ENCODE data around the gene IGSF8.

The IGSF8 gene

DNA sequence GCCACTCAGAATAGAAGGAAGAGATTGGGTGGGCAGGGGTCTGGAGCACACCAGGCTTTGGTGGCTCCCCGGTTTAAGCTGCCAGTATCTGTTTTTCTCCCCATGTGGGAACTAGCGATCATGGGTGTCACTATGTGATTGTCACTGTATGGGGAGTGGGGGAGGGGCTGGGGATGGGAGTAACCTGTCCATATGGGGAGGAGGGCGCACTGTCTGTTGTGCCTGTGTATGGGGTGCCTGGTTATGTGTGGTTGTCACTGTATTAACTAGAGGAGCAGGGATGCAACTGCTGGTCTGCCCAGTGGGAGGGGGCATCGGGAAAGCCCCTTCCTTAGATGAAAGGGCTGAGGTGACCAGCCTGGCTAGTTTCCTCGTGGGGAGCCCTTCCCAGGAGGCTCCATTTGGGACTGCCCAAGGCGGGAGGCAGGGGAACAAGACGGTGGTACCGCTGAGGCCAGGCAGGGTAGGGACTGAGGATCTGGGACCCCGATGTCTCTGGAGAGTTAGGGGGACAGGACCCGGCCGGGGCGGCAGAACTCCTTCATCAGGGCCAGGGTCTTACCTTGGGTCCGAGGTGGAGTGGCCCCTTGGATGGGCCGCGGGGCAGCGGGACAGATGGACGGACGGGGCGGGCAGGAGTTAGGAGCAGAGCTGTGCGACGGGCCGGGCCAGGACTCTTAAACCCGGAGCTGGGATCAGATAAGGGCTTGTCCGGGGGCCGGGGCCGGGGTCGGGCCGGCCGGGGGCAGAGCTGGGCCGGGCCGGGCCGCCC lies 28.8 kb downstream of the IGSF8 start, which contains the start of gene KCNJ10:
Gene KCNJ10 (minus strand): TSS at position 701 of the 772 bp plus-strand sequence. CDS start 27,628 bp downstream, outside the sequence.
- DNase-seq, result peak in 19 of 56 donors; percentile 16 to 75 (median 45)

DNA sequence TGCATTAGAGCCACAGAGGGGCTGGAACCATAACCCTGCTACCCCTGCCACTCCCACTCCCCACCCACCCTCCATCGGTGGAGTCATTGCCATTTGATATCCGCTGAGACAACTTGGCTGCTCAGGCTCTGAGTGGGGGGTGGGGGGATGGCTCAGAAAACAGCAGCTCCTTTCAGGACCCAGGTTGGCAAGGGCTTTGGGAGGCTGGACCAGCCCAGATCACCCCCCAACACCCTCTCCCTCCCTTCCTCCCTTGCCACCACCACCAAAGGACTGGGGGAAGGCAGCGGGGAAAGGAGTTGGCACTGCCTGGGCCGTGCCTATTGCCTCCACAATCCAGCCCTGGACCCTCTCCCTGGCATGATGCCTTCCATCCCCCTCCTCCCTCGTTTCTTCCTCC lies 30.2 kb downstream of the IGSF8 start:
- peak in 54 of 56 donors; percentile 34 to 97 (median 87) for DNase-seq

DNA sequence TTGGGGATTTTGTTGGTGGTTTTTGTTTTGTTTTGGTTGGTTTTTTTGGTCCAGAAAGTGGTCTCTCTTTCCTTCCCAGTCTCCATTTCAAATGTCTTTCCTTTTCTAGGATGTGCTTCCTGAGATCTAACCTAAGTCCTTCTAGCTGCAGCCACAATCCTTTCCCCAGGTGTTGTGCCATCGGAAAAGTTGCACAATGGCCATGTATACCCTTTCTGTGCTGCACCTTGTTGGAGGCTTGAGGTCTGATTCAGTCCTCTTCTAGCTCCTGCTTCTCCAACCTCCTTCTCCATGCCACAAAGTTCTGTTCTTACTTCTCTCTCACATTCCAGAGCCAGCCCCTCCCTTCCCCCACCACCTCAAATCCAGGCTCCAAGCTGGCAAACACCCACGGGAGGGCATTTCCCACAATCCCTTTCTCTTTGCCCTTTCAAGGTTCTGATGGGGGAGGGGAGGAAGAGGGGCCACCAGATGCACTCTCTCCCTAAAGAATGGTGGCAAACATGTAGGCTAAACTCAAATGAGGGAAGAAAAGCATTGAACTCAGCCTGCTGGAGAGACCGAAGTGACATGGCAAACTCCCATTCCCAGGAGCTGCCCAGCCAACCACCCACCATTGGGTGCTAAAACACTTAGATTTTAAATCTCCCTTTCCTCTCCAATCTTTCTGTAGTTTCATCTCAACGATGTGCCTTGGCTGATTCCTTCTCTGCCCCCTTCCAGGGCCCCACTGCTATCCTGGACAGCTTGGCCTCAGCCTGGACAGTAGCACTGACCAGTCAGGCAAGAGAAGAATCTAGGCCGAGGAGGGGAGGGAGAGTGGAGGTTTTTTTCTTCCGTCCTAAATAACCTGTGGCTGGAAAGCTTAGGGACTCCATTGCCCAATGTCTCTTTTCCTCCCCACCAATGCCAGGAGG lies 31.3 kb downstream of the IGSF8 start:
- peak in 11 of 56 donors; percentile 17 to 61 (median 46) for DNase-seq

DNA sequence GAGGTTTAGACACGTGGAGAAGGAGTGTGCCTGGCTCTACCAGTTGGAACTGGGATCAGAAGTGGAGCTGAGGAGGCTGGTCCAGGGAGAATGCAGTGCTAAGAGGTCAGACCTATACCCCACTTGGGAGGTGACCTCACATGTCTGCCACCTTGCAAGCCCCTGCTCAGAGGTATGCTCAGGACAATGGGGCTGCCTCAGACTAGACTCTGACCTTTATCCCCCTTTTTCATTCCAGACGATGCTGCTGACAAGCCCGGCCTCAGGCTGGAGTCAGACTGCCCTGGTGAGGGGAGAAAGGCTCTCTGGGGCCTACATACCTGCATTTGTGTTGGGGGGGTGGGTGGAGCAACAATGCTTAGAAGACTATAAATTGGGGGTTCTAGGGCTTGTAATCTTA lies 33.7 kb downstream of the IGSF8 start:
- DNase-seq, result no peak

DNA sequence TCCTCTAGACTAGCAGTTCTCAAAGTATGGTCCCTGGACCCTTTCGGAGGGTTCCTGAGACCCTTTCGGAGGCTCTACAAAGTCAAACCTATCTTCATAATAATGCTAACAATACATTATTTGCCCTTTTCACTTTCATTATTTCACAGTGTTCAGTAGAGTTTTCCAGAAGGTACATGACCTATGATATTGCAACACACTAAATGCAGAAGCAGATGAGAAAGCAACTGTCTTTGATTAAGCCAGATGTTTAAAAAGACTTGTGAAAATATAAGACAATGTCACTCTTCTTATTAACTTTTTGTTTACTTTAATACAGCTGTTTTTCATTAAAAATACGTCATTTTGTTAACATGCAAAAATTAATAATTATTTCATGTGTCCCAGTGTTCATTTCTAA lies 34.3 kb downstream of the IGSF8 start:
- no peak for DNase-seq

DNA sequence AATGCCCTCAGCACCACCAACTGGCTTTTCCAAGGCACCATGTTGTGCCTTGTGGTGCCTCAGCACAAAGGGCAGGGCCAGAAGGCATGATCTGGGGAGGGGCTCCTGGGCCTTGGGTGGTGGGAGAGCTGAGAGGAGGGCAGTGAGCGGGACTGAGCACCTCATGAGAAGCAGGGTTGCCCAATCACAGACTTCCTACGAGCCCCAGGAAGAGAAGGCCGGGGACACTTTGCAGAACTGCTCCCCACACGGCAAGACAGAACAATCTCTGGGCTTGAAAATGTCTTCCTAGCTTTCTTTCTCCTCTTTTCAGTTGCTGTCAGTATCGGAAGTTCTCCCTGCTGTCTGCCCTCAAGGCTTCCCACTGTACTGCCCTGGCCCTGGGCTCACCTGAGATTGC lies 35.2 kb downstream of the IGSF8 start:
- DNase-seq, result peak in 1 of 56 donors; percentile 58

DNA sequence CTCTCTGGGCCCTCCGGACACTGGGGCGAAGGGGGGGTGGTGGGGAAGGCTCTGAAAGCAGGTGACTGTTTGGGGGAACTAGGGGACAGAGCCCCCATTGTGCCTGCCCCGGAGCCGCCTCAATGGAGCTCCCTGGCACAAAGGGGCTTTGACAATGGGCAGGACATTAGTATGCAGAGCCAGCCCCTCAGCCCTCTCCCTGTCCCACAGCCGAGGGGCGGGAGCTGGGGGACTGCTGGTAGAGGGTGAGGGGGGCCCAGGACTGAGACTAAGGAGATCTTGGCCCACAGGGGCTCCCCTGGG lies 36.2 kb downstream of the IGSF8 start:
- peak in 55 of 56 donors; percentile 53 to 99 (median 95) for DNase-seq

DNA sequence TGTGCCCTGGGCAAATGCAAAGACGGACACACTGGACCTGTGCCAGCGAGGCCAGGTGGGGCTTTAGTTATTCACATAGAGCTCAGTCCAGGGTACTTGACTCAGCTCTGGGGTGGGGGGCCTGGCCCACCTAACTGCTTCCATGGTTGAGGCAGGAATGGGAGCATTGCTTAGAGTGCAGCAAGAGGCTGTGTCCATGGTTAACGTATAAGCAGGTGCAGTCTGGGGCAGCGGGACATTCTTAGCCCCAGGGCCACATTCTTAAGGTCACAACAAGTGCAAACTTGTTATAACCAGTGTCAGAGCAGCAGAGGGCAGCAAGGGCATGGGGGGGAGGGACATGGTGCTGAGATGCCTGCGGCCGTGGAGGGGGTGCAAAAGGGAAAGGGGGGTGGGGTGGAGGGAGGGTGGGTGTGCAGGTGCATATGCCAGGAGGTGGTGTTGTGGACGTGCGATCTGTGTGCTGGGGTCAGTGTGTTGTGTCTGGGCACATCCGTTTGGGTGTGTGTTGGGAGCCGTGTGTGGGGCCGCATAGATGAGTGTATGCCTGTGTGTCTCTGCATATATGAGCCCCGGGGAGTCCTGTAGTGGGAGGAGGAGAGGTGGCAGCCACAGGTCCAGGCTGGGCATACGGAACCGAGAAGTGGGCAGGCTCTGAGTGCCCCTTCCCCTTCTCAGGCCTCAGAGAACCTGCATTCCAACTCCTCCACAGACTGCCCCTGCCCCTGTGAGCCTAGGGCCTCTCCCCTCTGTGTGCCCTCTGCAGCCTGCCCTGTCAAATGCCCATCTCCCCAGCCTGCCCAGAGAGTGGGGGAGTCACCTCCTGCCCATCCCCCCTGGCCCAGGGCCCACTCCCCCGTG lies 36.8 kb downstream of the IGSF8 start:
- peak in 36 of 56 donors; percentile 27 to 83 (median 60) for DNase-seq

DNA sequence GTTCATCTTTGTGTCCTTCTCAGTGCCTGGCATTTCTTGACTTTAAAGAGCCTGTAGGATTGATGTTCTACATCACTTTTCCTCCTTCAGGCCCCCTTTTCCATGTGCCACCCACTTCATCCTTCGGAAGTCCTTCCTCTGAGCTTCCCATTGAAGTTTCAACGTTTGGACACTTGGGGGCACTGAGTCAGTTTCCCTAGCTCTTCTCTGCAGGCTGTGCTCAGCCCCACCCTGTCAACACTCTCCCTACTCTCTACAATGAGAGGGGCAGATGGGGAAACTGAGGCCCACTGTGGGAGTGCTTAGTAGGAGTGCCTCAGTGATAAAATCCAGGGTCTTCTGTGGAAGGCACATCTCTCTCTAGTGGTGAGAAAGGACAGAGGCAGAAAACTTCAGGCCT lies 40.3 kb downstream of the IGSF8 start:
- DNase-seq, result peak in 3 of 56 donors; percentile 14 to 27 (median 20)

DNA sequence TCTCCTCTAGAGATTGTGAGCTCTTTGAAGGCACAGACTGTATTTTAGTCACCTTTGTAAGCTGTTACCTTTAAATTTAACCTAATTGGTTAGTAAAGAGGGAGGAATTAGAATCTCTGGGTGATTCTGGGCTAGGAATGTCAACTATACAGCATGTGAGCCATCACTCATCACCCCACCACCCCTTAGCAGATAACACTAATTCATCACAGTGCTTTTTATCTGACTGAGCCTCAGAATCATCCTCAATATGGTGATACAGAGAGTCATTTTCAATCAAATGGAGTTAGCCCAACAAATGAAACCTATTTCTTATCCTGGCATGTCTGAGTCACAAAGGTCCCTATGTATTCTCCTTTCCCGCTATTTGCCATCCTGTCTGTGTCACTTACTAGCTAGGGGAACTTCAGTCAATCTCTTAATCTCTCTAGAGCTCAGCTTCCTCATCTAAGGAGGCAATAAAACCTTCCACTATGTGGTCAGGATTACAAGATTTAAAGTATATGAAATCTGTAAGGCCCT lies 41.7 kb downstream of the IGSF8 start:
- no peak for DNase-seq

DNA sequence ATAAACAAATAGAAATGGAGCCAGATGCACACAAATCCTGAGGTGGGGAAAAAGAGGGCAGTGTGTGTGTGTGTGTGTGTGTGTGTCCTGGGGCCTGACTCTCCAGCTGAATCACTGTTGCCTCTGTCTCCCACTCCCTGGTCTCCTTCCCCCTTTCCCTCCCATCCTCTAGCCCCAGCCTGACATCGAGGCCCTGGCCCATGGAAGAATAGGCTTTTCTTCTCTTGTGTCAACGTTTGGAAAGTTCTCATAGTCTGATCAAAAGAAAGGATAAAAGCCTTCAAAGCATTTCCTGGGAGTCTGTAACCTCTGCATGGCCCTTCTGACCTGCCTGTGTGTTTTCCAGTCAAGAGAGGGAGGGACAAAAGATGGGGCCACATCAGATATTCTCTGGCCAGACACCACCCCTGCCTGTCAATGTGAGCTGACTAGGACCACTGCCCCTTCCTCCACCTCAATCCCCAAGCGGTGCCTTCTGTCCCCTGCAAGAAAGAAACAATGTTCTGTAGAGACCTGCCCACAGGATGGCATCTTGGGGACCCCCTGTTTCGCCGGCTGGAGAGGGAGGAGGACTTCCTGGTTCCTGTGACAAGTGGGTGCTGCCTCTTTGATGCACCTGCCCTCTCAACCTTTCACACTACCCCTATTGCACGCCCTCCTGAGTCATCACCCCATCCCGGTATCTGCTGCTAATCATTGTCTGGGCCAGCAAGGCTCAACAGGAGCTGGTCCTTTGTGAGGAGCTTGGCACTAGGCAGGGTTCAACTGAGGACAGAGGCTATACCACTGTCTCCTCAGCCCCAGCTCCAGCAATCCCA lies 44.7 kb downstream of the IGSF8 start:
- peak in 6 of 56 donors; percentile 15 to 42 (median 26) for DNase-seq

DNA sequence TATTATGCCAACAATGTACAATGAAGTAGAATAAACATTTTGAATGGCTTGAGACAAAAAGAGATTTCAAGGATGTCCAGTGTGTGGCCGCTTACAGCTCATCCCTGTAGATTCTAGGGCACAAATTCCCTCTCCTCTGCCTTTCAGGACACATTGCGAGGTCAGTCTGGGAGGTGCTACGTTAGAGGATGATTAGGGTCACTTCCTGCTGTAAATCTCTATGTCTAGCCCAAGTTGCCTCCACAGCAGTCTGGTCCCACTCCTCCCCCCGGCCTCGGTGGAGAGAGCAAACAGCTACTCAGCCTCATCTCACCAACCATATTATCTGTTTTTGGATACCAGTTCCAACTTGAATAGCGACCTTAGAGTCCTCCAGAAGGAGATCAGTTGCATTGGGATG lies 45.5 kb downstream of the IGSF8 start:
- DNase-seq, result no peak

DNA sequence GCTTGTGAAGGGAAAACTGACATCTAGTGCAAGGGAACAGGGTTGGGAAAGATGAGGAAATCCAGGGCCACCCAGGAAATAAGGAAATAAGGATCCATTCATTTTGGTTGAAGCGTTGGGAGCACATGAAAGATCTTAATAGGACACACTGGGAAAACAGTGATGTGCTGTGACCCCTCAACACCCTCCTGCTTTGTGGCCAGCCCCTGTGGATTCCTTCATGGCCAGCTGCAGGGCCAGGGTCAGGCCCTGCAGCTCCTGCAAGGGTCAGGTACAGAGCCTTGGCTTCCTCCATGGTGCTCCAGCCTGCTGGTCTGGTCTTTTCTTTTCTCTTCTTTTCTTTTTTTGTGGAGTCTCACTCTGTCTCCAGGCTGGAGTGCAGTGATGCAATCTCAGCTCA lies 47.8 kb downstream of the IGSF8 start:
- DNase-seq, result no peak

DNA sequence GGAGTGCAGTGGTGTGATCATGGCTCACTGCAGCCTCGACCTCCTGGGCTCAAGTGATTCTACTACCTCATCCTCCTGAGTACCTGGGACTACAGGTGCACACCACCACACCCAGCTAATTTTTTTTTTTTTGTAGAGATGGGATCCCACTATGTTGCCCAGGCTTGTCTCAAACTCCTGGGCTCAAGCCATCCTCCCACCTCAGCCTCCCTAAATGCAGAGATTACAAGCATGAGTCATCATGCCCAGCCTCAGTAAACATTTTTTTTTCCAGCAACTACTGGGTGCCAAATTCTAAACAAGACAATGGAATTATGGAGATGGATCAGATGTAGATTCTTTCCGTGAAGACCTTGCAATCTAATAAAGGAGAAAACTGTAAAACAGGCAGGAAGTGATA lies 48.2 kb downstream of the IGSF8 start:
- DNase-seq, result peak in 1 of 56 donors; percentile 14

DNA sequence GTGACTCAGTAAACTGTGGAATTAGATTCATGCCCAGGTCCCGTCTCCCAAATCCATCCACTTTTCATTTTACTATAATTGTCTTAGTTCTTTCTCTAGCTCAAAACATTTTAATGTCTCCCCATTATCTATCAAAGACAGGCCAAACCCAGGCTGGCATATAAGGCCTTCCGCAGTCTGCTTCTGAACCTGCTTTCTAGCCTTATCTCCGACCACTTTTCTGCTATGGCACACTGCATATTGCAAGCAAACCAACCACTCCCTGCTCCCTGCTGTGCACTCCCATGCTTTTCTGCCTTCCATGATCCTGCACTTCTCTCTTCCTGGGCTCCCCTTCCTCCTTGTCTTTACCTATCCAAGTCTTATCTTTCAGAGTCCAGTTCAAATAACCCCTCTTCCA lies 49.3 kb downstream of the IGSF8 start:
- DNase-seq, result no peak

DNA sequence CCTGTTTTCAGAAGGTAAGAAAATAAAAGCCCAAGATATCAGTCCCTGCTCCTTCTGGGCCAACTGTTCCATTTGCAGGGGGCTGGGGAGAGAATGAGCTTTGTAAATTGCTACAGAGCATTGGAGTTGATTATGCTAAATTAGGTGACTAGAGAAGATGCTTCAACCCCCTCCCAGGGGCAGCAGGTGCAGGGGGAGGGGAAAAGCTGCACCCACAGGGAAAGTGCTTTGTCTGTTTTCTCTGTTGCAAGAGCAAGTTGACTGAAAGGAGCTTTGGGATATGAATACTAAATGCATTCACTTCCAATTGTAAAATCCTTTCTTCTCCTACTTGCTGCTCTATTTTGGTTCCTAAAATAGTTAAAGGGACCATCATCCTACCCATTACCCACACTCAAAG lies 50.1 kb downstream of the IGSF8 start:
- peak in 6 of 56 donors; percentile 7 to 34 (median 25) for DNase-seq

DNA sequence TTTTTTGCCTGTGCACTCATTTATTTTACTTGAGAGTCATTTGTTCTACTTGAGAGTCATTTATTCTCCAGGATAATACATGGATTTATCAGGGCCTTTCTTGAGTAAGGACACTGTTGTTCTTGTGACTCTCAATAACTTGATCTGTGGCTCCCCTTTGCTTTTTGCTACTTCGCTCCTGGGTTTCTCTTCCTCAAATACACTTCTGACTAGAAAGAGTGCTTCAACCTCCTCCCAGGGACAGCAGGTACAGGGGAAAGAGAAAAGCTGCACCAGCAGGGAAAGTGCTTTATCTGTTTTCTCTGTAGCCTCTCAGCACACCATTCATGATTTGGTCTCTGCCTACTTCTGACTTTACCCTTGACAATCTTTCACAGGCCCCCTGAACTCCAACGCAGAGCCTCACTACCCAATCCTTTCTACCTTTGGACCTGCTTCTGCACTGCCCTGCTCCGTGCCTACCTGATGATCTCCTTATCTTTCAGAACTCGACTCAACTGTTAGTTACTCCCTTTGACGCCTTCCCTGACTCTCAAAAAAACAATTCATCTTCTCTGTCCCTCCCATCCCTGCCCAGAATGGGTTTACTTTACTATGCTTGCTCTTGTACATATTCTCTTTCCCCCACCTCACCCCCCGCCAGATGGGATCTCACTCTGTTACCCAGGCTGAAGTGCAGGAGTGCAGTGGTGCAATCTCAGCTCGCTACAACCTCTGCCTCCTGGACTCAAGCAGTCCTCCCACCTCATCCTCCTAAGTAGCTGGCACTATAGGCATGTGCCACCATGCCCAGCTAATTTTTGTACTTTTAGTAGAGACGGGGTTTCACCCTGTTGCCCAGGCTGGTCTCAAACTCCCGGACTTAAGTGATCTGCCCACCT lies 51.1 kb downstream of the IGSF8 start:
- no peak for DNase-seq

DNA sequence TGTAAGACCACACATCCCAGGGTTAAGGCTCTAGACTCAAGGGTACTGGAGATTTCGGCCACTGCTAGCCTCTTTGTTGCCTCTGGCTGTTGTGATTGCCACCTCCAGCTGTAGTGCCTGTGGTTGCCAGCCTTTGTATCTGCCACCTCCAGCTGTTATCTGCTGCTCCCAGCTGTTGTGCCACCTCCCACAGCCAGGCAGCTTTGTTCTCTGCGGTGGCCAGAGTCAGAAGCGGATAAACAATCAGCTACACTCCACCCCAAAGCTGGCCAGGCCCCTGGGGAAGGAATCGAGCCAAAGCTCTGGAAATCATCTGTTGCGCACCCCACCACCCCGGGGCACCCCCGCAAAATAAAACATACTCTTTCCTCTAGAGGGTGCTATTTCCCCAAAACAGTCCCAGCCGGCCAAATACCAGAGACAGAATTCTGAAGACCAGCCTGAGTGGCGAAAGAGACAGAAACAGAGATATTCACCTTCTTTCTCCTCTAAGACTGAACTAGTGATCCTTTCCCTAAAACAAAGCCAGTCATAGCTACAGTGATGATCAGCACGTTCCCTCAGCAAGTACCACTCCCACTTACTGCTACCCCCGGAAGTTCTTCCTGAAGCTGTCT lies 51.8 kb downstream of the IGSF8 start:
- DNase-seq, result peak in 53 of 56 donors; percentile 37 to 97 (median 87)

DNA sequence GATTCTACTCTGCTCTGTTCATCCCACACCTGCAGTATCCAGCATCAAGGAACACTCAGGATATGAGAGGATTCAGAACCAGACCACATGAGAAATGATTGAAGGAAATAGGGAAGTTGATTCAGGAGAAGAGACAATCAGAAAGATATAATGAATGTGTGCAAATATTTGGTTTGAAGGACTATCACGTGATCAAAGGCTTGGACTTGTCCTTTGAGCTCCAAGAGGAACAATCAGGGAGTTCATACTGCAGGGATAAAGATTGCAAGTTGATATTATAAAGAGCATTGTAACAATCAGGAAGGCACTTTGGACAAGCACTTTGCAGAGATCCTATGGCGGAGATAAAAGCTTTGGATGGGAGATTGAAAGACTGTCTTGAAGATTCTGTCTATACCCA lies 52.8 kb downstream of the IGSF8 start:
- no peak for DNase-seq
